ENCODE measurements around the gene RNF144A. TPM values are rescaled to one million over a fixed set of nuclear protein-coding genes. Genes with fewer than 3 reads are reported as not detected.

The RNF144A gene
- total RNA-seq, 3 donors from 2014 or later (not counting 1 experiment from before 2014, with no cell fraction given): 17.3 to 36.7 (median 19.0) TPM

- no peak overlapping the region for H3K27ac Mint-ChIP-seq
- DNase-seq (no peak), ATAC-seq (no peak)
- H3K9me3 ChIP-seq (ENCODE audit: control insufficient read depth, insufficient read depth, low read length): no peaks in the 10 kb centered on the region
- H3K4me3 Mint-ChIP-seq: no peak overlapping the region
- no peak overlapping the region for H3K27ac ChIP-seq (ENCODE audit: low read length)
- no peaks in the 10 kb centered on the region for H3K27me3 Mint-ChIP-seq (ENCODE audit: low read depth in 2 of 2)
- H3K4me3 ChIP-seq (ENCODE audit: low read length): no peak overlapping the region
- intact Hi-C loops (cut with micrococcal nuclease): no loop called here
- H3K4me1 ChIP-seq (ENCODE audit: control insufficient read depth, insufficient read depth, low read length): peaks cover 10% of the 10 kb centered on the region
- H3K36me3 ChIP-seq (ENCODE audit: control insufficient read depth, insufficient read depth, low read length): peaks cover 17% of the 10 kb centered on the region
- WGBS (ENCODE audit: insufficient coverage): no CpG with 5 or more reads among the region's 2 CpGs
- no peak for TF ChIP-seq CTCF (IDR thresholded peaks at IDR 0.05)
- peaks cover 32 to 49% of the 10 kb centered on the region in 2 donors for H3K4me1 Mint-ChIP-seq
- peaks cover 7% of the 10 kb centered on the region for H3K36me3 Mint-ChIP-seq
- H3K27me3 ChIP-seq (ENCODE audit: control insufficient read depth, insufficient read depth, low read length): no peaks in the 10 kb centered on the region
- H3K9me3 Mint-ChIP-seq: no peaks in the 10 kb centered on the region
Observed at GRCh38 chr2:6946722-6947121, 29.5 kb downstream of the RNF144A start.

GRCh38 chr2:6947929-6948676 lies 30.9 kb downstream of the RNF144A start:
- peaks cover 21 to 39% of the 10 kb centered on the region in 2 donors for H3K4me1 Mint-ChIP-seq
- intact Hi-C loops (cut with micrococcal nuclease): no loop called here

GRCh38 chr2:6948677-6949351 lies 31.6 kb downstream of the RNF144A start:
- Histone ChIP-seq H3K4me3 (ENCODE audit: low read length) (no peak overlapping the region), H3K4me1 (ENCODE audit: control insufficient read depth, insufficient read depth, low read length) (peaks cover 8% of the 10 kb centered on the region), H3K36me3 (ENCODE audit: control insufficient read depth, insufficient read depth, low read length) (no peaks in the 10 kb centered on the region), H3K27ac (ENCODE audit: low read length) (no peak overlapping the region), H3K9me3 (ENCODE audit: control insufficient read depth, insufficient read depth, low read length) (no peaks in the 10 kb centered on the region), H3K27me3 (ENCODE audit: control insufficient read depth, insufficient read depth, low read length) (no peaks in the 10 kb centered on the region)
- Mint-ChIP-seq H3K27ac (peak overlapping the region in 1 of 2 donors; percentile 42), H3K4me1 (peaks cover 14 to 32% of the 10 kb centered on the region in 2 donors), H3K4me3 (no peak overlapping the region), H3K9me3 (no peaks in the 10 kb centered on the region), H3K27me3 (ENCODE audit: low read depth in 2 of 2) (no peaks in the 10 kb centered on the region), H3K36me3 (no peaks in the 10 kb centered on the region)
- ATAC-seq (no peak), DNase-seq (no peak)
- no peak for TF ChIP-seq CTCF (IDR thresholded peaks at IDR 0.05)
- WGBS (ENCODE audit: insufficient coverage): 87% methylated on average over 5 of the region's 6 CpGs
- intact Hi-C loops (cut with micrococcal nuclease): no loop called here

More at GRCh38 chr2:6947929-6948676, 30.9 kb downstream of the RNF144A start:
- peak overlapping the region in 1 of 2 donors; percentile 42 for H3K27ac Mint-ChIP-seq
- Histone ChIP-seq H3K4me1 (ENCODE audit: control insufficient read depth, insufficient read depth, low read length) (peaks cover 10% of the 10 kb centered on the region), H3K27me3 (ENCODE audit: control insufficient read depth, insufficient read depth, low read length) (no peaks in the 10 kb centered on the region), H3K36me3 (ENCODE audit: control insufficient read depth, insufficient read depth, low read length) (peaks cover 7% of the 10 kb centered on the region), H3K27ac (ENCODE audit: low read length) (no peak overlapping the region), H3K4me3 (ENCODE audit: low read length) (no peak overlapping the region), H3K9me3 (ENCODE audit: control insufficient read depth, insufficient read depth, low read length) (no peaks in the 10 kb centered on the region)
- no peak for TF ChIP-seq CTCF (IDR thresholded peaks at IDR 0.05)
- DNase-seq: no peak
- no peak overlapping the region for H3K4me3 Mint-ChIP-seq
- no peaks in the 10 kb centered on the region for H3K9me3 Mint-ChIP-seq
- no peak for ATAC-seq
- no peaks in the 10 kb centered on the region for H3K27me3 Mint-ChIP-seq (ENCODE audit: low read depth in 2 of 2)
- H3K36me3 Mint-ChIP-seq: no peaks in the 10 kb centered on the region
- 91% methylated on average over 6 of the region's 6 CpGs for WGBS (ENCODE audit: insufficient coverage)

All from natural killer cell (primary cell).